ENCODE measurements around the gene FAM135A.

GRCh38 chr6:70414813-70415212 is 1.5 kb downstream of the FAM135A start:
- TF ChIP-seq, protein P1, sequence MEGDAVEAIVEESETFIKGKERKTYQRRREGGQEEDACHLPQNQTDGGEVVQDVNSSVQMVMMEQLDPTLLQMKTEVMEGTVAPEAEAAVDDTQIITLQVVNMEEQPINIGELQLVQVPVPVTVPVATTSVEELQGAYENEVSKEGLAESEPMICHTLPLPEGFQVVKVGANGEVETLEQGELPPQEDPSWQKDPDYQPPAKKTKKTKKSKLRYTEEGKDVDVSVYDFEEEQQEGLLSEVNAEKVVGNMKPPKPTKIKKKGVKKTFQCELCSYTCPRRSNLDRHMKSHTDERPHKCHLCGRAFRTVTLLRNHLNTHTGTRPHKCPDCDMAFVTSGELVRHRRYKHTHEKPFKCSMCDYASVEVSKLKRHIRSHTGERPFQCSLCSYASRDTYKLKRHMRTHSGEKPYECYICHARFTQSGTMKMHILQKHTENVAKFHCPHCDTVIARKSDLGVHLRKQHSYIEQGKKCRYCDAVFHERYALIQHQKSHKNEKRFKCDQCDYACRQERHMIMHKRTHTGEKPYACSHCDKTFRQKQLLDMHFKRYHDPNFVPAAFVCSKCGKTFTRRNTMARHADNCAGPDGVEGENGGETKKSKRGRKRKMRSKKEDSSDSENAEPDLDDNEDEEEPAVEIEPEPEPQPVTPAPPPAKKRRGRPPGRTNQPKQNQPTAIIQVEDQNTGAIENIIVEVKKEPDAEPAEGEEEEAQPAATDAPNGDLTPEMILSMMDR (IDR thresholded peaks at IDR 0.05) = no peak
- TF ChIP-seq POLR2A (IDR thresholded peaks at IDR 0.05) (no peak), POLR2AphosphoS5 (IDR thresholded peaks at IDR 0.05) (no peak)

All from suprapubic skin (tissue), 4 donors.